Mesothelial cell of epicardium (in vitro differentiated cells): ENCODE measurements around the gene RYR3. TPM values are rescaled to one million over a fixed set of nuclear protein-coding genes. Genes with fewer than 3 reads are reported as not detected.

ENCODE experiments used
- DNase-seq, 2 experiments: peaks; one replicate each; pipeline ENCODE4 v3.0.0; 2021; ENCODE audit warnings: low spot score in 2 of 2; ENCODE audit not compliant: unreplicated experiment in 2 of 2
- H3K27ac Mint-ChIP-seq: 2 replicates; pipeline ENCODE4 v1.8.0; 2021; ENCODE audit warnings: mixed read lengths
- H3K27me3 Mint-ChIP-seq: 2 replicates; pipeline ENCODE4 v1.8.0; 2021; ENCODE audit warnings: low read depth, mixed read lengths
- H3K36me3 Mint-ChIP-seq: 2 replicates; pipeline ENCODE4 v1.8.0; 2021; ENCODE audit warnings: mixed read lengths
- H3K4me1 Mint-ChIP-seq: 2 replicates; pipeline ENCODE4 v1.8.0; 2021; ENCODE audit warnings: mixed read lengths
- H3K4me3 Mint-ChIP-seq: 2 replicates; pipeline ENCODE4 v1.8.0; 2021; ENCODE audit warnings: mild to moderate bottlenecking, moderate library complexity, mixed read lengths
- H3K9me3 Mint-ChIP-seq: 2 replicates; pipeline ENCODE4 v1.8.0; 2021; ENCODE audit warnings: mixed read lengths
- CTCF ChIP-seq: fragments of 200-600 bp; sonication (generic); IDR thresholded peaks from one replicate; pipeline ENCODE4 v1.5.0; 2021; ENCODE audit warnings: antibody characterized with exemption; ENCODE audit not compliant: unreplicated experiment
- total RNA-seq: library from RNA; stranded (reverse); gene quantifications from 3 replicates; pipeline ENCODE4 v1.2.1, GENCODE V29; 2021

Gene RYR3
- total RNA-seq, 1 donor from 2014 or later = 3.8 TPM

GRCh38 chr15:33830351-33830750 is 519.6 kb downstream of the RYR3 start:
- DNase-seq = no peak
- no peak for TF ChIP-seq CTCF
- Mint-ChIP-seq H3K27me3 (no peaks in the 10 kb centered on the region), H3K4me3 (no peak overlapping the region), H3K4me1 (peaks cover 7% of the 10 kb centered on the region), H3K27ac (no peak overlapping the region), H3K9me3 (peaks cover 11% of the 10 kb centered on the region), H3K36me3 (no peaks in the 10 kb centered on the region)

GRCh38 chr15:33831646-33832045 is 520.9 kb downstream of the RYR3 start:
- Mint-ChIP-seq H3K27me3 (no peaks in the 10 kb centered on the region), H3K4me1 (peaks cover 13% of the 10 kb centered on the region), H3K4me3 (no peak overlapping the region), H3K27ac (no peak overlapping the region), H3K9me3 (peaks cover 11% of the 10 kb centered on the region), H3K36me3 (no peaks in the 10 kb centered on the region)
- no peak for TF ChIP-seq CTCF
- DNase-seq = no peak

GRCh38 chr15:33834892-33835743 is 524.4 kb downstream of the RYR3 start:
- no peaks in the 10 kb centered on the region for H3K36me3 Mint-ChIP-seq
- TF ChIP-seq CTCF = no peak
- peaks cover 5% of the 10 kb centered on the region for H3K9me3 Mint-ChIP-seq
- H3K27ac Mint-ChIP-seq = no peak overlapping the region
- no peak for DNase-seq
- H3K27me3 Mint-ChIP-seq = no peaks in the 10 kb centered on the region
- H3K4me1 Mint-ChIP-seq = peaks cover 13% of the 10 kb centered on the region
- no peak overlapping the region for H3K4me3 Mint-ChIP-seq

- DNase-seq = no peak
- H3K27me3 Mint-ChIP-seq = no peaks in the 10 kb centered on the region
- no peak for TF ChIP-seq CTCF
- no peaks in the 10 kb centered on the region for H3K36me3 Mint-ChIP-seq
- peaks cover 5% of the 10 kb centered on the region for H3K9me3 Mint-ChIP-seq
- no peak overlapping the region for H3K27ac Mint-ChIP-seq
- H3K4me1 Mint-ChIP-seq = peaks cover 13% of the 10 kb centered on the region
- no peak overlapping the region for H3K4me3 Mint-ChIP-seq
Observed at GRCh38 chr15:33837294-33837693, 526.5 kb downstream of the RYR3 start.

GRCh38 chr15:33839540-33839939 is 528.8 kb downstream of the RYR3 start:
- Mint-ChIP-seq H3K4me3 (no peak overlapping the region), H3K9me3 (peaks cover 5% of the 10 kb centered on the region), H3K4me1 (peaks cover 10% of the 10 kb centered on the region), H3K27ac (no peak overlapping the region), H3K27me3 (no peaks in the 10 kb centered on the region), H3K36me3 (no peaks in the 10 kb centered on the region)
- DNase-seq = no peak
- TF ChIP-seq CTCF = no peak
